Kidney epithelial cell (primary cell): ENCODE data around the gene NFIA. TPM values are rescaled to one million over a fixed set of nuclear protein-coding genes. Genes with fewer than 3 reads are reported as not detected.

Experiments used
- DNase-seq: peaks from one replicate; pipeline ENCODE4 v3.0.0-alpha.2; 2010; ENCODE audit warnings: low read depth
- H3K27me3 ChIP-seq: 2 replicates; pipeline ENCODE4 v1.6.0; 2011; ENCODE audit warnings: low read length; ENCODE audit not compliant: control insufficient read depth, insufficient read depth
- H3K36me3 ChIP-seq: 2 replicates; pipeline ENCODE4 v1.5.1; 2011; ENCODE audit warnings: low read length; ENCODE audit not compliant: control insufficient read depth, insufficient read depth
- H3K4me3 ChIP-seq: 2 replicates; pipeline ENCODE4 v1.5.1; 2011; ENCODE audit warnings: low read depth, mild to moderate bottlenecking, control low read depth, low read length
- CTCF ChIP-seq: IDR thresholded peaks from 2 replicates; pipeline ENCODE4 v1.5.1; 2011; ENCODE audit warnings: mild to moderate bottlenecking, moderate library complexity, low read length, control low read depth, inconsistent platforms; ENCODE audit not compliant: insufficient read depth, poor library complexity, severe bottlenecking
- total RNA-seq: library from RNA; depleted of rRNA; stranded (reverse); fragments of >200 nt; gene quantifications from 2 replicates; pipeline ENCODE4 v1.2.3, GENCODE V29; 2015

NFIA gene
- total RNA-seq, 1 donor from 2014 or later, result 3.5 TPM

- TF ChIP-seq CTCF, result no peak
- no peaks in the 10 kb centered on the region for H3K27me3 ChIP-seq
Measured at GRCh38 chr1:61341426-61341825, 259.1 kb downstream of the NFIA start.

GRCh38 chr1:61343734-61344420 is 261.5 kb downstream of the NFIA start:
- Histone ChIP-seq H3K4me3 (no peak overlapping the region), H3K36me3 (no peaks in the 10 kb centered on the region), H3K27me3 (no peaks in the 10 kb centered on the region)
- TF ChIP-seq CTCF, result no peak
- no peak for DNase-seq

More at GRCh38 chr1:61341426-61341825, 259.1 kb downstream of the NFIA start:
- no peak for DNase-seq
- no peak overlapping the region for H3K4me3 ChIP-seq
- H3K36me3 ChIP-seq, result no peaks in the 10 kb centered on the region

DNA sequence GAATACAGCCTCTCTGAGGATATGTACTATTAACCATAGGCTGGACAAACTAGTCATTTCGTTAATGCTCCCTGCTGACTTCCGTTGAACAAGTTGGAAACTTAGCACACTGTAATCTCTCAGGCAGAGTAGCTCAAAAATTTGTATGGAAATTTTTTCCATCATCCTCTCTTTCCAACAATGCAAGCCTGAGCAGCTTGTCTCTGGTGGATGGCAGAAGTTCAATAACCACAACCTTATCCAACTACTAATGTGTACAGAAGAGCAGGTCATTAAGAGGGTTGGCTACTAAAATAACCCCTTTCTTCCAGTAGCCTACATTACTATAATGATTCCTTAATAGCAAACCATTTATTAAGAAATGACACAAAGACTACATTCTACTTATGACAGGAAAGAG is 262.3 kb downstream of the NFIA start:
- Histone ChIP-seq H3K36me3 (no peaks in the 10 kb centered on the region), H3K27me3 (no peaks in the 10 kb centered on the region), H3K4me3 (no peak overlapping the region)
- TF ChIP-seq CTCF, result no peak
- DNase-seq, result no peak

DNA sequence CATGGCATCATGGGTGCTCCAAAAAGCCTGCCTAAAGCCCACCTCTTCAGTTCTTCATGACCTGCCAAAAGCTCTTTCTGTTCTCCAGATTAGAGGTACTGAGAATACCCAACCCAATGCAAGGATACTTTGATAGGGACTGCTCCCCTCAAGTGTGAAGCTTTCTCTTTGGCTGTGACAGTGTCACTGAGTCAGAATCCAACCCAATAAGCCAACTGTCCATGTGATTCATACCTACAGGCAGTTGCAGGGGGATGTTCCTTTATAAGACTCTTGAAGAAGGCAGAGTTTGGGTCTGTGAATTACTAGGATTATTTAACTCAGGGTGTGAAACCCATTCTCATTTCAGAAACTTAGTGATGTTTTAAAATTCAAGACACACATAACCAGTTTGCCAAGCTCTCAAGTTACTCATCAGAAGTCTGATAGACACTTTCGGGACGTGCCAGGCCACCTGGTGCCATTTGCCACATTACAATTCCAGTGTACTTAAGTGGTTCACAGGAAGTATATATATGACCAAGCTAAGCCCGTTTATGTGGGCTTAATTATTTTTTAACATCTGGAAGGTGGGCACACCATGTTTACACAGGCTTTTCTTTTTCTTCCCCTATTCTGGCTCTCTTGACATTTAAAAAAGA is 265.8 kb downstream of the NFIA start:
- H3K27me3 ChIP-seq, result no peaks in the 10 kb centered on the region
- H3K4me3 ChIP-seq, result no peak overlapping the region
- TF ChIP-seq CTCF, result no peak
- no peak for DNase-seq
- H3K36me3 ChIP-seq, result no peaks in the 10 kb centered on the region

GRCh38 chr1:61352845-61353435 is 270.6 kb downstream of the NFIA start:
- no peak for TF ChIP-seq CTCF
- Histone ChIP-seq H3K36me3 (no peaks in the 10 kb centered on the region), H3K27me3 (no peaks in the 10 kb centered on the region), H3K4me3 (no peak overlapping the region)
- DNase-seq, result no peak
